Osteocyte (in vitro differentiated cells): Measurements from ENCODE around the gene ATAT1. TPM values are rescaled to one million over a fixed set of nuclear protein-coding genes. Genes with fewer than 3 reads are reported as not detected.

Experiments
- DNase-seq: peaks from one replicate; pipeline ENCODE4 v3.0.0; 2021; ENCODE audit warnings: mixed read lengths; ENCODE audit not compliant: unreplicated experiment; ENCODE audit errors: extremely low spot score
- H3K27ac Mint-ChIP-seq: one replicate; pipeline ENCODE4 v1.8.0; 2021; ENCODE audit warnings: mild to moderate bottlenecking, mixed read lengths; ENCODE audit not compliant: unreplicated experiment
- H3K27me3 Mint-ChIP-seq: one replicate; pipeline ENCODE4 v1.8.0; 2021; ENCODE audit warnings: mixed read lengths; ENCODE audit not compliant: unreplicated experiment
- H3K36me3 Mint-ChIP-seq: one replicate; pipeline ENCODE4 v1.8.0; 2021; ENCODE audit warnings: mixed read lengths; ENCODE audit not compliant: unreplicated experiment
- H3K4me1 Mint-ChIP-seq: one replicate; pipeline ENCODE4 v1.8.0; 2021; ENCODE audit warnings: mixed read lengths; ENCODE audit not compliant: unreplicated experiment
- H3K4me3 Mint-ChIP-seq: one replicate; pipeline ENCODE4 v1.8.0; 2021; ENCODE audit warnings: mild to moderate bottlenecking, moderate library complexity, mixed read lengths; ENCODE audit not compliant: unreplicated experiment
- H3K9me3 Mint-ChIP-seq: one replicate; pipeline ENCODE4 v1.8.0; 2021; ENCODE audit warnings: mixed read lengths; ENCODE audit not compliant: unreplicated experiment
- total RNA-seq: library from RNA; stranded (reverse); gene quantifications from 2 replicates; pipeline ENCODE4 v1.2.1, GENCODE V29; 2021
- TF ChIP-seq, protein P1 (sequence below): fragments of 200-600 bp; sonication (generic); IDR thresholded peaks from 2 replicates; pipeline ENCODE4 v1.5.0; 2021; ENCODE audit warnings: antibody characterized with exemption, mild to moderate bottlenecking, moderate library complexity

ATAT1 gene
- total RNA-seq, 1 donor from 2014 or later, result 20.0 TPM

DNA sequence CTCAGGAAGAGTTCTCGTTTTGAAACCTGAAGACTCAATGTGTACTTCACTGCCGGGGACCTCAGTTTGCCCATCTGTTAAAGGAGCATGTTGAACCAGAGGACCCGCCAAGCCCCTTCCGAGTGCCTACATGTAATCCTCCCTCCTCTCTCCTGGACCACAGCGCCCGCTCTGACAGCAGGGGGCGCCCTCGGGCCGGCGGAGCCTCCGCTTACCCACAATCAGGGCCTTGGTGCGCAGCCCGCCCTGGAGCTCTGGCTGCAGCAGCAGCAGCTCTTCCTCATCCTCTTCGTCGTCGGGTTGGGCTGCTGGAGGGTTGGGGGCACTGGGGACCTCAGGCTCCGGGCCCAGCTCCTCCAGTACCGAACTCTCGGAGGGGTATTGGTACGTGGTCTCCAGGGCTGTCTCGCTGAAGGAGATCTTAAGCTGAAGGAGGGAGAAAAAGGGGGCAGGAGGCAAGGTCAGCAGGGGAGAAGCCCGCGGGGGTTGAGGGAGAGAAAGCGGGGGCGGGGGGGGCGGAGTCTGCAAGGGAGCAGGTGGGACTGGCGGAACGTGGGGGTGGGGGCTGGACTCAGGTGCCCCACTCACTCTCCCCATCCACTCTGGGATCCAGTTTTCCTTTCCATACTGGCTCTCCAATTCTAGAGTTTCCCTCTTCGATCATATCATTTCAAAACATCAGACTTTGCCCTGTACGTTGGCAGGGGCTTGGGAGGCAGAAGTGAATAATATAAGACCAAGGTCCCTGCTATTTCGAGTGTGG, 52.5 kb downstream of the ATAT1 start:
- peak overlapping the region; percentile 89 for H3K4me3 Mint-ChIP-seq
- TF ChIP-seq, protein P1, sequence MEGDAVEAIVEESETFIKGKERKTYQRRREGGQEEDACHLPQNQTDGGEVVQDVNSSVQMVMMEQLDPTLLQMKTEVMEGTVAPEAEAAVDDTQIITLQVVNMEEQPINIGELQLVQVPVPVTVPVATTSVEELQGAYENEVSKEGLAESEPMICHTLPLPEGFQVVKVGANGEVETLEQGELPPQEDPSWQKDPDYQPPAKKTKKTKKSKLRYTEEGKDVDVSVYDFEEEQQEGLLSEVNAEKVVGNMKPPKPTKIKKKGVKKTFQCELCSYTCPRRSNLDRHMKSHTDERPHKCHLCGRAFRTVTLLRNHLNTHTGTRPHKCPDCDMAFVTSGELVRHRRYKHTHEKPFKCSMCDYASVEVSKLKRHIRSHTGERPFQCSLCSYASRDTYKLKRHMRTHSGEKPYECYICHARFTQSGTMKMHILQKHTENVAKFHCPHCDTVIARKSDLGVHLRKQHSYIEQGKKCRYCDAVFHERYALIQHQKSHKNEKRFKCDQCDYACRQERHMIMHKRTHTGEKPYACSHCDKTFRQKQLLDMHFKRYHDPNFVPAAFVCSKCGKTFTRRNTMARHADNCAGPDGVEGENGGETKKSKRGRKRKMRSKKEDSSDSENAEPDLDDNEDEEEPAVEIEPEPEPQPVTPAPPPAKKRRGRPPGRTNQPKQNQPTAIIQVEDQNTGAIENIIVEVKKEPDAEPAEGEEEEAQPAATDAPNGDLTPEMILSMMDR, result peak; percentile 95
- no peaks in the 10 kb centered on the region for H3K27me3 Mint-ChIP-seq
- peaks cover 32% of the 10 kb centered on the region for H3K36me3 Mint-ChIP-seq
- no peaks in the 10 kb centered on the region for H3K9me3 Mint-ChIP-seq
- peak overlapping the region; percentile 64 for H3K27ac Mint-ChIP-seq
- H3K4me1 Mint-ChIP-seq, result peaks cover 58% of the 10 kb centered on the region
- DNase-seq, result peak; percentile 95

- TF ChIP-seq, protein P1, result no peak
- peak overlapping the region; percentile 89 for H3K4me3 Mint-ChIP-seq
- no peaks in the 10 kb centered on the region for H3K9me3 Mint-ChIP-seq
- H3K4me1 Mint-ChIP-seq, result peaks cover 60% of the 10 kb centered on the region
- no peaks in the 10 kb centered on the region for H3K27me3 Mint-ChIP-seq
- H3K27ac Mint-ChIP-seq, result peak overlapping the region; percentile 59
- H3K36me3 Mint-ChIP-seq, result peaks cover 36% of the 10 kb centered on the region
- DNase-seq, result no peak
Measured at GRCh38 chr6:30679765-30680535, 53.3 kb downstream of the ATAT1 start.

DNA sequence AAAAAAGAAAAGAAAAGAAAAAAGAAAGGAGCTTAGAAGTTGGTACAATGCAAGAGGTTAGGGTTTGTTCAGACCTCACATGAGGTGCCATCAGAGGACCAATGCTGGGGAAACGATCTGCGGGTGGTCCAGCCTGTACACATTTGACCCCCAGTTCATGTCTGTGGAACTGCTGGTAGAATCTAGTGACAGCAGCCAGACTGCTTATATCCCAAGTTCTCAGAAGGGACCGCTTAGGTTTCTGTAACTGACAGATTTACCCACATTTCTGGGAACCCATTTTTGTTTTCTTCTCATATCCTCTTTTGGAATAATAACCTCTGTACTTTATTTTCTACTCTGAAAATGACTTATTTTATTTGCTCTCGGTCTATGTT, 55.1 kb downstream of the ATAT1 start:
- H3K9me3 Mint-ChIP-seq, result no peaks in the 10 kb centered on the region

GRCh38 chr6:30682143-30683117, 55.8 kb downstream of the ATAT1 start:
- peak overlapping the region; percentile 89 for H3K4me3 Mint-ChIP-seq
- H3K27ac Mint-ChIP-seq, result peak overlapping the region; percentile 88
- TF ChIP-seq, protein P1, result no peak
- peaks cover 62% of the 10 kb centered on the region for H3K4me1 Mint-ChIP-seq
- DNase-seq, result no peak
- no peaks in the 10 kb centered on the region for H3K9me3 Mint-ChIP-seq
- H3K36me3 Mint-ChIP-seq, result peaks cover 36% of the 10 kb centered on the region
- H3K27me3 Mint-ChIP-seq, result no peaks in the 10 kb centered on the region

More for the DNA sequence above, 55.1 kb downstream of the ATAT1 start:
- Mint-ChIP-seq H3K36me3 (peaks cover 36% of the 10 kb centered on the region), H3K27ac (peak overlapping the region; percentile 88), H3K4me1 (peaks cover 62% of the 10 kb centered on the region), H3K4me3 (peak overlapping the region; percentile 89), H3K27me3 (no peaks in the 10 kb centered on the region)
- TF ChIP-seq, protein P1, result no peak
- no peak for DNase-seq
